ENCODE measurements around the gene DNAI7.

The DNAI7 gene

DNA sequence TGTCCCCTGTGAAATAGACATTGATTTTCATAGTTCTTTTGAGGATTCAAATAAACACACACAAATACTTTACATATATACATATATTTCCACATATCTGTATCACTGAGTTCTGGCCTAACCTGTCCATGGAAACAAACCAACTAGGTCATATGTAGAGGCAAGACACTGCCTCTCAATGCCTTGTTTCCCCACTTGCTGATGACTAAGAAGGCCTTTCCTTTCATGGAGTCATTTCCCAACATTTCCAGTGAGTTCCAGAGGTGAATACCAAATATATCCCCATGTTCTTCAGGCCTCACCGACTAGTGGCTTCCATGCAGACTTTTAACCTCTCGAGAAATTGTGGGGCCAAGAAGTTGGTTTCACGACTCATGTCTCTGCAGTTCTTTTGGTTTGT is 120.8 kb downstream of the DNAI7 start:
- H3K36me3 ChIP-seq (ENCODE audit: control insufficient read depth, insufficient read depth, low read length) = peaks cover 11% of the 10 kb centered on the region
- H3K27me3 ChIP-seq (replicated peaks; ENCODE audit: control insufficient read depth, insufficient read depth, low read length) = no peaks in the 10 kb centered on the region
- no peak overlapping the region for H3K4me3 ChIP-seq (replicated peaks; ENCODE audit: low read depth, low read length)
- TF ChIP-seq, protein P1, sequence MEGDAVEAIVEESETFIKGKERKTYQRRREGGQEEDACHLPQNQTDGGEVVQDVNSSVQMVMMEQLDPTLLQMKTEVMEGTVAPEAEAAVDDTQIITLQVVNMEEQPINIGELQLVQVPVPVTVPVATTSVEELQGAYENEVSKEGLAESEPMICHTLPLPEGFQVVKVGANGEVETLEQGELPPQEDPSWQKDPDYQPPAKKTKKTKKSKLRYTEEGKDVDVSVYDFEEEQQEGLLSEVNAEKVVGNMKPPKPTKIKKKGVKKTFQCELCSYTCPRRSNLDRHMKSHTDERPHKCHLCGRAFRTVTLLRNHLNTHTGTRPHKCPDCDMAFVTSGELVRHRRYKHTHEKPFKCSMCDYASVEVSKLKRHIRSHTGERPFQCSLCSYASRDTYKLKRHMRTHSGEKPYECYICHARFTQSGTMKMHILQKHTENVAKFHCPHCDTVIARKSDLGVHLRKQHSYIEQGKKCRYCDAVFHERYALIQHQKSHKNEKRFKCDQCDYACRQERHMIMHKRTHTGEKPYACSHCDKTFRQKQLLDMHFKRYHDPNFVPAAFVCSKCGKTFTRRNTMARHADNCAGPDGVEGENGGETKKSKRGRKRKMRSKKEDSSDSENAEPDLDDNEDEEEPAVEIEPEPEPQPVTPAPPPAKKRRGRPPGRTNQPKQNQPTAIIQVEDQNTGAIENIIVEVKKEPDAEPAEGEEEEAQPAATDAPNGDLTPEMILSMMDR (IDR thresholded peaks at IDR 0.05; ENCODE audit: insufficient read depth, low read length, poor library complexity, severe bottlenecking) = no peak
- no peak for DNase-seq (ENCODE audit: extremely low read depth, insufficient read length)

DNA sequence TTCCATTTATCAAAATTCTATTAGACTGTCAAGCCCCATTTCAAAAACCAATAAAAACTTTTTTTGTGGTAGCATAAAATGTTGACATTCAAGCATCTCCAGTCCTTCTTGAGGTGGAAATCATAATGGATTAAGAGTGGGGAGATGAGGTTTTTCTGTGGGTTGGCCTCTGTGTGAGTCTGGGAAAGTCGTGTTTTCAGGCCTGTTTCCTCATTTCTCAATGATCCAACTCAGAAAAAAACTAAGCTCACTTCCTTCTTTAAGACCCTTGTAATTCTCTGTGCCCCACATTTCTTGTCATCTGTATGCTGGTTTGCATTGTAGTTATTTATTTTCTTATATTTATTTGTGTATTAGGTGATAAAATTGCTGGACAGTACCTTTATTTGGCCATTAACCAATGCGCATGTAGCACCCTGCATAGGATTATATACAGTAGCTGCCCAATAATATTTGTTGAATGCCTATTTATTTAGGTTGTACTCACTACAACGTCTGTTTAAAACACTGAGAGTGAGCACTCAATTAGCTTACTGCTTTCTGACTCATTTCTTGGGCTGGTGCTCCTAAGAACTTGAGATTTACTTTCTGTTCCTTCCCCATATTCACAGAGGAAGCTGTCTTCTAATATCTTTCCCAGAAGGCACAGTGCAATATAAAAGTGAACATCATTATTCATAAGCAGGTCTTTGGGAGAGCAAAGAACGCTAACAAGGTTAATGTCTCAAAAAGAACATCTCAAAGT is 121.9 kb downstream of the DNAI7 start:
- Histone ChIP-seq H3K4me3 (replicated peaks; ENCODE audit: low read depth, low read length) (no peak overlapping the region), H3K36me3 (ENCODE audit: control insufficient read depth, insufficient read depth, low read length) (peaks cover 15% of the 10 kb centered on the region), H3K27me3 (replicated peaks; ENCODE audit: control insufficient read depth, insufficient read depth, low read length) (no peaks in the 10 kb centered on the region)
- DNase-seq (ENCODE audit: extremely low read depth, insufficient read length) = no peak
- TF ChIP-seq, protein P1 (IDR thresholded peaks at IDR 0.05; ENCODE audit: insufficient read depth, low read length, poor library complexity, severe bottlenecking) = no peak

DNA sequence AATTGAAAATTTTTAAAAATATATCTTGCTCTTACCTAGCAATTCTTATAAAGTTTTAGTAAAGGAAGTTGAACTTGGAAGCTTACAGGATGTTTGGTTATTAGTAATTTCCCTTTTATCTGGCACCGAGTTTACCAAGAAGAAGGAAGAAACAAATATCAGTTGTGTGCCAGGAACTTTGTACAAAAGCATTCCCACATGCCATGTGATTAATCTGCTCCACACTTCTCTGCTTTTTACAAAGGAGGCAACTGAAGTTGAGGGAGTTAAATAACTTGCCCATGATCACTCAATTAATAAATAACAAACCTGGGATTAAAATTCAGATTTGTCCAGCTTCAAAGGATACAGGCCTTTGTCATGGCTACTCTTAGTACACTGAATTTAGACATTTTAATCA is 123.6 kb downstream of the DNAI7 start:
- peaks cover 18% of the 10 kb centered on the region for H3K36me3 ChIP-seq (ENCODE audit: control insufficient read depth, insufficient read depth, low read length)
- TF ChIP-seq, protein P1 (IDR thresholded peaks at IDR 0.05; ENCODE audit: insufficient read depth, low read length, poor library complexity, severe bottlenecking) = no peak
- H3K27me3 ChIP-seq (replicated peaks; ENCODE audit: control insufficient read depth, insufficient read depth, low read length) = no peaks in the 10 kb centered on the region
- DNase-seq (ENCODE audit: extremely low read depth, insufficient read length) = no peak
- H3K4me3 ChIP-seq (replicated peaks; ENCODE audit: low read depth, low read length) = no peak overlapping the region

DNA sequence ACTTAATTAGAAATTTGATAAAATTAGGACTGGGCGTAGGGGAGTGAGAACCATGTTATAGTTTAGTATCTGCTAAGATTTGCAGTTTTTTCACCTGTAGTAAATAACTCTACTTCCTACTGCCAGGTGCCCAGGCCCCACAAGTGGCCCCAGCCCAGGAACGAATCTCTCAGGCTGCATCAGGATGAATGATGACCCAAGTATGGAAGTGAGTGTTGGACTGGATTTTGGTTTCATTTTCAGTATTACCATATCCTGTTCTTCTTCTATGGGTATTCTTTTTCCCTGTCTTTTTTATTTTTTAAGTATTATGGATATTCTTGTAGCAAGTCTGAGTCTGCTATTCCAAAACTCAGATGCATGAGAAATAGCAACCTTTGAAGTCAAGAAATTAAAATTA is 125.7 kb downstream of the DNAI7 start:
- Histone ChIP-seq H3K27me3 (replicated peaks; ENCODE audit: control insufficient read depth, insufficient read depth, low read length) (no peaks in the 10 kb centered on the region), H3K4me3 (replicated peaks; ENCODE audit: low read depth, low read length) (no peak overlapping the region), H3K36me3 (ENCODE audit: control insufficient read depth, insufficient read depth, low read length) (peaks cover 20% of the 10 kb centered on the region)
- no peak for DNase-seq (ENCODE audit: extremely low read depth, insufficient read length)
- TF ChIP-seq, protein P1 (IDR thresholded peaks at IDR 0.05; ENCODE audit: insufficient read depth, low read length, poor library complexity, severe bottlenecking) = no peak

DNA sequence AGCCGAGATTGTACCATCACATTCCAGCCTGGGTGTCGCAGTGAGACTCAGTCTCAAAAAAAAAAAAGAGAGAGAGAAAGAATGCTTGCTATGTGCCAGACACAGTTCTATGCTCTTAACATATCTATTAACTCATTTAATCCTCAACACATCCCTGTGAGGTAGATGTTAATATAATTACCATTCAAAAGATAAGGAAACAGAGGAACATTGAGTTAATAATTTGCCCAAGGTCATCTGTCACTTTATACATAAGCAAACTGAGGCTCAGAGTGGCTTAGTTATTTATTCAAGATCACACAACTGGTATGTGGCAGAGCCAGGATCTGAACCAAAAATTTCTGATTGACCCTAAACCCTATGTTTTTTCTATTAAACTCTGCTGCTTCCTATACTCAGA is 129.9 kb downstream of the DNAI7 start:
- DNase-seq (ENCODE audit: extremely low read depth, insufficient read length) = no peak
- TF ChIP-seq, protein P1 (IDR thresholded peaks at IDR 0.05; ENCODE audit: insufficient read depth, low read length, poor library complexity, severe bottlenecking) = no peak
- Histone ChIP-seq H3K36me3 (ENCODE audit: control insufficient read depth, insufficient read depth, low read length) (peaks cover 15% of the 10 kb centered on the region), H3K4me3 (replicated peaks; ENCODE audit: low read depth, low read length) (no peak overlapping the region), H3K27me3 (replicated peaks; ENCODE audit: control insufficient read depth, insufficient read depth, low read length) (no peaks in the 10 kb centered on the region)

Measured in GM06990 (cell line).